ENCODE results near the gene TACR2. TPM values are rescaled to one million over a fixed set of nuclear protein-coding genes. Genes with fewer than 3 reads are reported as not detected.

Gene TACR2
- total RNA-seq, 6 experiments from 2014 or later, result not detected

- peaks cover 10% of the 10 kb centered on the region; the same call in 1 of the 2 replicates for H3K27me3 Mint-ChIP-seq (ENCODE audit: insufficient read depth)
- no peak overlapping the region for H3K27ac Mint-ChIP-seq
- no peaks in the 10 kb centered on the region for H3K9me3 Mint-ChIP-seq
- no peak for DNase-seq
- TF ChIP-seq CTCF (IDR thresholded peaks at IDR 0.05), result no peak
- H3K4me3 Mint-ChIP-seq, result no peak overlapping the region
- H3K36me3 Mint-ChIP-seq (ENCODE audit: low read depth), result peaks cover 41% of the 10 kb centered on the region
- peaks cover 22% of the 10 kb centered on the region for H3K4me1 Mint-ChIP-seq (ENCODE audit: low read depth)
These were observed 18.7 kb downstream of the TACR2 start for GRCh38 chr10:69397972-69398371.

- peaks cover 38% of the 10 kb centered on the region for H3K4me1 Mint-ChIP-seq (ENCODE audit: low read depth)
- no peak for TF ChIP-seq CTCF (IDR thresholded peaks at IDR 0.05)
- DNase-seq, result peak; percentile 17
- peak overlapping the region; percentile 42 for H3K27ac Mint-ChIP-seq
- peaks cover 22% of the 10 kb centered on the region for H3K36me3 Mint-ChIP-seq (ENCODE audit: low read depth)
- H3K9me3 Mint-ChIP-seq, result no peaks in the 10 kb centered on the region
- peaks cover 5% of the 10 kb centered on the region for H3K27me3 Mint-ChIP-seq (ENCODE audit: insufficient read depth)
- H3K4me3 Mint-ChIP-seq, result no peak overlapping the region; the same call in 1 of the 2 replicates
These were observed 22.7 kb downstream of the TACR2 start for GRCh38 chr10:69394020-69394419.

- peak overlapping the region; percentile 53 for H3K27ac Mint-ChIP-seq
- peak; percentile 68 for DNase-seq
- no peak overlapping the region for H3K4me3 Mint-ChIP-seq
- H3K4me1 Mint-ChIP-seq (ENCODE audit: low read depth), result peaks cover 38% of the 10 kb centered on the region
- H3K9me3 Mint-ChIP-seq, result no peaks in the 10 kb centered on the region
- H3K27me3 Mint-ChIP-seq (ENCODE audit: insufficient read depth), result peaks cover 3% of the 10 kb centered on the region
- TF ChIP-seq CTCF (IDR thresholded peaks at IDR 0.05), result peak; percentile 94
- peaks cover 30% of the 10 kb centered on the region for H3K36me3 Mint-ChIP-seq (ENCODE audit: low read depth)
These were observed 24.2 kb downstream of the TACR2 start for GRCh38 chr10:69392481-69393000.

GRCh38 chr10:69391158-69391557 lies 25.6 kb downstream of the TACR2 start:
- Mint-ChIP-seq H3K27ac (no peak overlapping the region), H3K4me3 (no peak overlapping the region), H3K9me3 (no peaks in the 10 kb centered on the region), H3K27me3 (ENCODE audit: insufficient read depth) (peaks cover 3% of the 10 kb centered on the region), H3K36me3 (ENCODE audit: low read depth) (peaks cover 33% of the 10 kb centered on the region), H3K4me1 (ENCODE audit: low read depth) (peaks cover 38% of the 10 kb centered on the region)
- TF ChIP-seq CTCF (IDR thresholded peaks at IDR 0.05), result no peak
- no peak for DNase-seq

GRCh38 chr10:69389827-69390490 lies 26.8 kb downstream of the TACR2 start:
- Mint-ChIP-seq H3K27me3 (ENCODE audit: insufficient read depth) (peaks cover 3% of the 10 kb centered on the region), H3K27ac (peak overlapping the region; percentile 18; the same call in 1 of the 2 replicates), H3K4me1 (ENCODE audit: low read depth) (peaks cover 42% of the 10 kb centered on the region), H3K36me3 (ENCODE audit: low read depth) (peaks cover 45% of the 10 kb centered on the region), H3K4me3 (no peak overlapping the region), H3K9me3 (no peaks in the 10 kb centered on the region)
- TF ChIP-seq CTCF (IDR thresholded peaks at IDR 0.05), result no peak
- no peak for DNase-seq
